NCI-H82 treated with DMSO at 0.1 percent for 48 hours (cell line): Measurements from ENCODE around the gene GLP1R.

ENCODE experiments used
- DNase-seq: peaks from one replicate; lab custom pipeline; 2025; ENCODE audit not compliant: unreplicated experiment; lab: John Stamatoyannopoulos, UW

The GLP1R gene

GRCh38 chr6:39085129-39085797 lies 36.7 kb downstream of the GLP1R start:
- DNase-seq = no peak

GRCh38 chr6:39086294-39086693 lies 37.7 kb downstream of the GLP1R start:
- no peak for DNase-seq

- no peak for DNase-seq
These were observed 38.1 kb downstream of the GLP1R start for GRCh38 chr6:39086711-39087110.

GRCh38 chr6:39087197-39087596 lies 38.6 kb downstream of the GLP1R start:
- no peak for DNase-seq

DNA sequence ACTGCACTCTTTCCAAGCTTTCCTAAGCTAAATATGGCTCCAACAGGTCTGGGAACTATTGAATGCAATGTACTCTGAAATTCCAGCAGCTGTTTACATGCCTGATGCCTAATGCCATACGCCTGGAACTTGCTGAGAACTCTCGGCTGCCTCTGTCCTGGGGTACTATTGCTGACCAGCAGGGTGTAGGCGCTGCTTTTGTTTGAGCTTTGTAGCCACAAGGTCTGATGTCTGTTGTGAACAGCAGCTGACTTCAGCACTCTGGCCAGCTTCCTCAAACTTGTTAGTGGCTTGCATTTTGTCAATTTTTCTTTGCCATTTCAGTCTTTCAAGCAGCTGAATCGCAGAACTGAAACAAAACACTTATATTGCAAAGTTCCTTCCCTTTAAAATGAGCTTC lies 39.8 kb downstream of the GLP1R start:
- no peak for DNase-seq

DNA sequence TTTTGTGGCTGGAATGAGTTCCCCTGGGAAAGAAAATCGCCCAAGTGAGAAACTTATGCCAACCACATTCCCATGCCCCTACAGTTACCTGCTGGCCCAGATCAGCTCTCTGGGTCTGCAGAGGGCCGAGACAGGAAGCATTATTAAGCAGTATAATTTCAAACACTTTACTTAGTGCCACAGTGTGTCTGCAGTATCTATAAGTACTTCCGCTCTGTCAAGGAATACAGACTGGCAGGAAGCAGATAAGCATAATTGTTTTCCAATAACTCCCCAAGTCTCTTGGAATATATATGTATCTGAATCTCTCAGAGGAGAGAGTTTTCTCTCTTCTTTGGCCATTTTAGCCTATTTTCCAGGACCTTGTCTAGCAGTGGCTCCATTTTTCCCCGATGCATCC lies 41.5 kb downstream of the GLP1R start:
- DNase-seq = no peak

- DNase-seq = no peak
These were observed 42.6 kb downstream of the GLP1R start for GRCh38 chr6:39091220-39091619.

- no peak for DNase-seq
These were observed 43.5 kb downstream of the GLP1R start for GRCh38 chr6:39092124-39092523.

- DNase-seq = no peak
These were observed 44.6 kb downstream of the GLP1R start for GRCh38 chr6:39093149-39093708.

- DNase-seq = no peak
These were observed 47.0 kb downstream of the GLP1R start for GRCh38 chr6:39095578-39095977.

- DNase-seq = no peak
These were observed 51.8 kb downstream of the GLP1R start for GRCh38 chr6:39100358-39100757.

GRCh38 chr6:39102071-39102820 lies 53.7 kb downstream of the GLP1R start:
- DNase-seq = peak; percentile 25

GRCh38 chr6:39102821-39103136 lies 54.2 kb downstream of the GLP1R start:
- DNase-seq = no peak

DNA sequence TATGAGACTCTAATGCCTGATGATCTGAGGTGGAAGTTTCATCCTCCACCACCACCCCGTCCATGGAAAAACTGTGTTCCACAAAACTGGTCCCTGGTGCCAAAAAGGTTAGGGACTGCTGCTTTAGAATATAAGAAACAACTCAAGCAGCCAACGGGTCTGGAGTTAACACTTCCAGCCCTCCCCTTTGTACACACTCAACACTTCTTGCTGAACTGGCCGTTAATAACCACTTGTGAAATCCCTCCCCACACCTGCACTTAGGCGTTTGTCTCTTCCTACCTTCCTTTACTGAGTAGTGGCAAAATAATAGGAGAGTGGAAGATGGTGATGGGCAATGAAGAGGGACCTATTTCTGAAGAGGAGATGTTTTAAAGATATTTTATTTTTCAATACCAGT lies 55.9 kb downstream of the GLP1R start:
- DNase-seq = no peak

GRCh38 chr6:39107034-39107433 lies 58.5 kb downstream of the GLP1R start:
- no peak for DNase-seq

DNA sequence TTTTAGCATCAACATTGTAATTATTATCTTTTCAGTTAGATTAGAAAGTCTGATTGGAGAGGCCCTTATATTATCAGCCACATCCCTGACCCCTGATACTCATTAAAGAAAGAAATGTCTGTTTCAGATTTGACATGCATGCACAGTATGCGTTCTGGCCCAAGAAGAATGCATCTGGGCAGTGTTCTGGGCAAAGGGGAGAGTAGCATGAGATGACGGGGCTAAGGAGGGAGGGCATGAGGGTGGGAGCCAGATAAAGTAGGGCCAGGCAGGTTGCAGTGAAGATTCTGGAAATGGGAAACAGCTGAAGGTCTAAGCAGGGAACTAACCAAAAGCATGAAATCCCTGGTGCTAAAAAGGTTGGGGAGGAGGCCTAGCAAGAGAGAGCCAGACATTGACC lies 59.1 kb downstream of the GLP1R start:
- no peak for DNase-seq

GRCh38 chr6:39108041-39108839 lies 59.7 kb downstream of the GLP1R start:
- no peak for DNase-seq

GRCh38 chr6:39111280-39111679 lies 62.7 kb downstream of the GLP1R start:
- DNase-seq = no peak

DNA sequence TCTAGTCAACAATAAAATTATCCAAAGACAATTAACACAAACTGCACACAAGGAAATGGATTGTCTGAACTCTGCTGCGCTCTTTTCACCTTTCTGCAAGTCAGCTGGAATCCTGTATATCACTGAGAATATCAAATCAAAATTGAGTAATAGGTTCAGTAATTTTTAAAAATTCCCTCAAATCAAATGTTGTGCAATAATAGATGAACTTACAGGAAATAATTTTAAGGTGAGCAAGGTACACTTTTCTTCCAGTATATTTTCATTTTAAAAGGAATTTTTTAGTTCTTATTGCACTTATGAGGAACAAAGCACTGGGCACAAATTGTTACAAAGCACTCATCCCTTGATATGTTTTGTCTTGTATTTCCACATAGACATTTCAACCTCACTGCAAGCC lies 65.2 kb downstream of the GLP1R start:
- DNase-seq = no peak

DNA sequence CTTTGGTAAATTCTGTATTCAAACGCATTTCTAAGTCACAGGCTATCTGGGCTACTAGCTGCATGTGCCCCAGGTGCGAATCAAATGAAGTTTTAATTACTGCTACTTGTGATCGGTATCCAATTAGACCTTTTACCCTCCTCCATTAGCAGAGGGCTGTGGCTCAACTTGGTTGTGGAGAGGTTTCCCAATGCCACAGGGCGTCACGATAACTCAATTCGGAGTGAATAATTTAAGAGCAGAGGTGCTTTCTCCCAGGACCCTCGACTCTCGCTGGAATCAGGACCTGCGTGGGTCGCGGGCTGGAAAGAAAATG lies 65.8 kb downstream of the GLP1R start:
- DNase-seq = peak; percentile 70

DNA sequence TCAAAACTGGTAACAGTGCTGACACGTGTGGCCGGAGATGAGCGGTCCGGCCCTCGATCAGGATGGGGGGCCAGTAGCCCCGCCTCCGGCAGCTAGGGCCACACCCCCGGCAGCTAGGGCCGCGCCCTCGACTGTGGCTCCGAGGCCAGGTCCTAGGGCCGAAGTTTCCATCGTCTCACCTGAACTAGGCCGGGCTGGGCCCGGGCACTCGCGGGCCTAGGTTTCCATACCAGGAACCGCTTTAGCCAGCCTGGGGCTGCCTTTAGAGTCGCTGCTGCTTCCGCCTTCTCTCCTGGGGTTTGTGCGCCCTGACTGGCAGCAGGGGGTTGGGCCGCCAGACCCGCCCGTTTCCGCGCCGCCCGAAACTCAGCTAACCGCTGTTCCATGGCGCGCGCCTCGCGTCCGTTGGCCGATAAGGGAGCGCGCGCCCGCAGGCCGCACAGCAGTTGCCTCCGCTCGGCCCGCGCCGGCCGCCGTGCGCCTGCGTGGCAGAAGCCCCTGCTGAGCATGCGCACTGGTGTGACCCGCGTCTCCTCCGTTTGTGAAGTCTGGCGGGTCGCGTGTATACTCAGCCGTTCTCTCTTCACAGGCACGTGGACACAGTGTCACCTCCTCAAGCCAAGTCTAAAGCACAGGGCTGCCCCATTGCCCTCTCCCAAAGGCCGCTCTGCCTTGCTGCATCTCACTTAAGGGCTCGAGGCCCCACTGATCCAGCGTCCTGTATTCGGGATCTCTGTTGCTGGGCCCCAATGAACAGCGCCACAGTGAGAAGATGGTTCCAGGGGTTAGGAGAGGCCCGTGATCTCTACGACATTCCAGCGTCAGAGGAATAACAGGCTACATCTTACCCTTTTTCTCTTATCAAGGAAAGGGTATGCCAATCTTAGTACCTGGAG lies 66.4 kb downstream of the GLP1R start, which contains the start of gene SAYSD1:
TSS of gene SAYSD1 (minus strand) at position 483 of the 896 bp plus-strand sequence. CDS start at position 386, 97 bp downstream.
- peak; percentile 79 for DNase-seq
